ENCODE data around the gene PIKFYVE. TPM values are rescaled to one million over a fixed set of nuclear protein-coding genes. Genes with fewer than 3 reads are reported as not detected.

PIKFYVE gene
- total RNA-seq, 8 experiments from 2014 or later: 20.0 to 57.9 (median 26.1) TPM

DNA sequence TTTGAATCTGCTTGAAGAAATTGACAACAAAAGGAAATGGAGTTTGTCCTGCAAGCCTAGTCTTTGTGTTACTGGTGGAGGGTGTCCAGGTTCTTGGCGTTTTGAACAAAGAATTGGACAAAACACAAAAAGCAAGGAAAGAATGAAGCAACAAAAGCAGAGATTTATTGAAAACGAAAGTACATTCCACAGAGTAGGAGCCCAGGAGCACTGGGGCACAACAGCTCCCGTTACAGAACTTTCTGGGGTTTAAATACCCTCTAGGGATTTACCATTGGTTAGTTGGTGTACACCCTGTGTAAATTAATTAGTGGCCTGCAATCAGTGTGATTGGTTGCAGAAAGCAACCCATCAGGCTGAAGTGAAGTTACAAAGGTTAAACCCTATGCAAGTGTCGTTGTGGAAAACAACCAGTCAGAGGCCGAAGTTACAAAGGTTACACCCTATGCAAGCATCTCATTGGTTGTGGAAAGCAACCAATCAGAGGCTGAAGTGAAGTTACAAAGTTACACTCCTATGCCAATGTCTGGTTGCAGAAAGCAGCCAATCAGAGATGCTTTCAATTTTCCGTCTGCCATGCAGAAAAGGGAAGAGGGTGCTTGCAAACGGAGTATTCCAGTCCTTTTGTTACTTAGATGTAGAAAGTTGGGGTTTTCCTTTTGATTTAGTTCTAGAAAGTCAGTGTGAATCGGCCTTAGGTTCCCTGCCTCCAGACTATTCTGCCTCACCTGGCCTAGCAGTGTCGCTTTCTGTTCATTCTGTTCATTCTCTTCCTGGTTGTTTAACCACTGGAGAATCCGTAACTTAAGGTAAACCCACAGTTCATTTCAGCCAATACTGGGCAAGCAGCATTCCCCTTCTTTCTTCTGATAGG is 92.9 kb downstream of the PIKFYVE start:
- Histone ChIP-seq H3K4me3 (no peak overlapping the region), H3K4me1 (replicated peaks in 1 of 2) (peaks cover 6% of the 10 kb centered on the region in 2 donors), H3K27ac (no peak overlapping the region)
- peak in 2 of 8 experiments; percentile 58 to 60 for ATAC-seq (replicated peaks in 6 of 8)
- 30 to 98% (median 80%) methylated on average over 2 to 10 of the region's 10 CpGs for WGBS, 10 experiments
- in situ Hi-C loops (cut with MboI; ENCODE audit: low pct_unique_long_range_greater_than_20kb in 2 of 9, low sequenced_read_pairs in 9 of 9, unreplicated experiment in 9 of 9): no loop called here

DNA sequence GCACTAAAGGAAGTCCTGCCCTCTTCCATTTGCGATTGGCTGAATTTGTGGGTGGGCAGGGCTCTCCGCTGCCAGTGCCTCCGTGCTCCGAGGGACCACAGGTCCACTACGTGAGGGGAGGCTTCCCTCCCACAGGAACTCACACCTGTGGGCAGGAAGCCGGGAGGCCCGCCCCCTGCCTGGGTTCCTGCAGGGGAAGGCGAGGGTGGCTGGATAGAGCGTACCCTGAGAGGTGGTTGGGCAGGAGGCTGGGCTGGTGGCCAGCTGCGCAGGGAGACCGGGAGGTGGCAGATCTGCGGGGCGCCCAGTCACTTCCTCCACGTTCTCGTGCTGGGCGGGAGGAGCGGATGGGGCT is 93.6 kb downstream of the PIKFYVE start:
- in situ Hi-C loops (cut with MboI; ENCODE audit: low pct_unique_long_range_greater_than_20kb in 2 of 9, low sequenced_read_pairs in 9 of 9, unreplicated experiment in 9 of 9): no loop called here
- Histone ChIP-seq H3K4me1 (replicated peaks in 1 of 2) (peaks cover 6% of the 10 kb centered on the region in 2 donors), H3K4me3 (no peak overlapping the region), H3K27ac (no peak overlapping the region)
- 87 to 100% (median 99%) methylated on average over 3 to 8 of the region's 17 CpGs; no CpG with 5 or more reads in 6 of the 10 experiments for WGBS, 10 experiments
- ATAC-seq (replicated peaks in 6 of 8): no peak

DNA sequence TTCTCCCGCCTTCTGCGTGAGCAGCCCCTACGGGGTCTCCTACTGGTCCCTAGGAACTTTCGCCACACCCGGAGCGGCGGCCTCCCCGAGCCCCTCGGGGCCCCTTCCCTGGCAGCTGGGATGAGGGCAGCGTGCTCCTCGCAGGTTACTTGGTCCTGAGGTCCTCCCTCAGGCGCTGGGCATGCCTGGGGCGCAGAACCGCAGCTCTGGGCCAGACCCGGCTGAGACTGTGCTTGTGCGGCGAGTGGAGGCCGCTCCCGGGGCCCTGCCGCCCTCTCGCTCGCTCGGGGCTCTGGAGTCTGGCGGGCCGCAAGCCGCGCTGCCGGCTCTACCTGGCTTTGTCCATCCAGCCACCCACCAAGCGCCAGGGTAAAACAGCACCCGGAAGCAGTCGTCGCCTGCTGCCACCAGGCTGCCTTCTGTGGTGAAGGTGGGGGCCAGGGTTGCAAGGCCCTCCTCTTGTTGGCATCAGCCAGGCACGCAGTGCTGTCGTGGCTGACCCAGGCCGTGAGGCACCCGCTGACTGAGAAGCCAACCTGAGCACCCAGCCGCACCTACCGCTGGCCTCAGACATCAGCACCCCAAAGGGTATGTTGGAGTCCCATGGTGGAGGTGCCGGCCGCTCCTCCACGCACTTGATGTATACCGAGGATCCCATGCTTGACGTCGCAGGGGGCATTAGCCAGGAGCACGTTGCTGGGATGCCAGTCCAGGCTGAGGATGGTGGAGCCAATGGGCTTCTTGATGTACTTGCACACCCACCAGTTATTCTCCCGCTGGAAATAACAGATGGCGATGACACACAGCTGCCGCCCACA is 94.4 kb downstream of the PIKFYVE start:
- peak in 2 of 8 experiments; percentile 13 to 19 for ATAC-seq (replicated peaks in 6 of 8)
- in situ Hi-C loops (cut with MboI; ENCODE audit: low pct_unique_long_range_greater_than_20kb in 2 of 9, low sequenced_read_pairs in 9 of 9, unreplicated experiment in 9 of 9): no loop called here
- Histone ChIP-seq H3K27ac (no peak overlapping the region), H3K4me1 (replicated peaks in 1 of 2) (peaks cover 6% of the 10 kb centered on the region in 2 donors), H3K4me3 (no peak overlapping the region)
- WGBS, 10 experiments: 90 to 100% (median 97%) methylated on average over 1 to 23 of the region's 48 CpGs; no CpG with 5 or more reads in 3 of the 10 experiments

DNA sequence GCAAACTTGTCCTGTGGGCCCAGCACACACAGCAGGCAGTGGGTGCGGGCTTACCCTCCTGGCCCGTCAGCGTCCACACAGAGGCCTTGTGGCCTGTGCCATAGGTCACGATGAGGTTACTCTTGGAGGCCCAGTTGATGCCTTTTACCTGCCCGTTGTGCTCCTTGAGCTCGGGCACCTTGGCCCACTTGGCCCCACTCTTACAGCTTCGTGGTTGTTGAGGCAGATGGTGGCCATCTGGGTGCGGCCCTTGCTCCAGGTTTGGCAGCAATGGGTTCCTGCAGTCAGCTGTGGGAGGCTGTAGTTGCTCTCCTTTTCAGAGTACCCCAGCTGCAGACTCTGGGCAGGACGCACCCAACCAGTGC is 95.0 kb downstream of the PIKFYVE start:
- 81 to 100% (median 93%) methylated on average over 1 to 4 of the region's 9 CpGs; no CpG with 5 or more reads in 5 of the 10 experiments for WGBS, 10 experiments
- in situ Hi-C loops (cut with MboI; ENCODE audit: low pct_unique_long_range_greater_than_20kb in 2 of 9, low sequenced_read_pairs in 9 of 9, unreplicated experiment in 9 of 9): no loop called here
- peak in 2 of 8 experiments; percentile 6 to 13 for ATAC-seq (replicated peaks in 6 of 8)
- H3K4me1 ChIP-seq (replicated peaks in 1 of 2): peaks cover 6% of the 10 kb centered on the region in 2 donors
- no peak overlapping the region for H3K4me3 ChIP-seq
- H3K27ac ChIP-seq: no peak overlapping the region

DNA sequence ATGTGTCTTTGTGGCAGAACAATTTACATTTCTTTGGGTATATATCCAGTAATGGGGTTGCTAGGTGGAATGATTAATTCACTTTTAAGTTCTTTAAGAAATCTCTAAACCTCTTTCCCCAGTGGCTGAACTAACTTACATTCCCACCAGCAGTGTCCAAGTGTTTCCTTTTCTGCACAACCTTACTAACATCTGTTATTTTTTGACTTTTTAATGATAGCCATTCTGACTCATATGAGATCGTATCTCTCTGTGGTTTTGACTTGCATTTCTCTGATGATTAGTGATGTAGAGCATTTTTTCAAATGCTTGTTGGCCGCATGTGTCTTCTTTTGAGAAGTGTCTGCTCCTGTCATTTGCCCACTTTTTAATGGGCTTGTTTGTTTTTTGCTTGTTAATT is 97.4 kb downstream of the PIKFYVE start:
- ATAC-seq (replicated peaks in 6 of 8): peak in 3 of 8 experiments; percentile 73 to 94 (median 94)
- in situ Hi-C loops (cut with MboI; ENCODE audit: low pct_unique_long_range_greater_than_20kb in 2 of 9, low sequenced_read_pairs in 9 of 9, unreplicated experiment in 9 of 9): no loop called here

DNA sequence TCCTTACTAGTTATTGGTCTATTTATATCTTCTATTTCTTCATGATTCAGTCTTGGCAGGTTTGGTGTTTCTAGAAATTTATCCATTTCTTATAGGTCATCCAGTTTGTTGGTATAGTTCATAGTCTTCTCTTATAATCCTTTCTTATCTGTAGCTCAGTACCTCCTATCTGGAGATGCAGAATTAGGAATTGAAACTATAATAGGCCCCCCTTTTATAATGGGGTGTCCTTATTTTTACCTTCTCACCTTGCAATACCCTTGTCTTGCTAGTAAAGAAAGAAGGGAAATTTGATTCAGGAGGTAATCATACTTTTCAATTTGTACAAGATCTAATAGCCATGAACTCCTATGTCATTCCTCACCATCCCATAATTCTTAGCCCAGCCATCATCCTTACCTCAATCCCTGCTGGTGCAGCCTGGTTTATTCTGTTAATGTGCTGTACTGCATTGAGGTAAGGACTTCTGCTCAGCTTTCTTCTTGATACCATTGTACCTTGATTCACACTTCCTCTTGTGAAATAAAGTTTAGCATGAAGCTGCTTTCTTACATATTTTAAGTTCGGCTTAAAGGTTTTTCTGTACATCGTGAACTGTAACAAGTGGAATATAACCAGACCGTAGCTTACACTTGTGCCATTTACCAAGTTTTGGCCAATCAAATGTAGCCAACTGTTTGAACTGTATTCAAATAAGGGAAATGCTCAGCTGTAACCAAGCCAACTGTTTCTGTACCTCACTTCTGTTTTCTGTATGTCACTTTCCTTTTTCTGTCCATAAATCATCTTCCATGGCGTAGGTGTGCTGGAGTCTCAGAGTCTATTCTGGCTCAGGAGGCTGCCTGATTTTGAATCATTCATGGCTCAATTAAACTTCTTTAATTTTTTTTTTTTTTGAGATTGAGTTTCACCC is 100.4 kb downstream of the PIKFYVE start:
- H3K27ac ChIP-seq: no peak overlapping the region
- H3K4me3 ChIP-seq: no peak overlapping the region
- WGBS, 10 experiments: 51 to 100% (median 92%) methylated on average over 1 to 4 of the region's 4 CpGs
- no peak for ATAC-seq (replicated peaks in 6 of 8)
- in situ Hi-C loops (cut with MboI; ENCODE audit: low pct_unique_long_range_greater_than_20kb in 2 of 9, low sequenced_read_pairs in 9 of 9, unreplicated experiment in 9 of 9): no loop called here
- peaks cover 6% of the 10 kb centered on the region in 2 donors for H3K4me1 ChIP-seq (replicated peaks in 1 of 2)

More for the DNA sequence above, 97.4 kb downstream of the PIKFYVE start:
- Histone ChIP-seq H3K4me3 (no peak overlapping the region), H3K4me1 (replicated peaks in 1 of 2) (peaks cover 6% of the 10 kb centered on the region in 2 donors), H3K27ac (no peak overlapping the region)
- WGBS, 10 experiments: 0 to 93% (median 80%) methylated on average over 1 to 2 of the region's 2 CpGs; no CpG with 5 or more reads in 1 of the 10 experiments

DNA sequence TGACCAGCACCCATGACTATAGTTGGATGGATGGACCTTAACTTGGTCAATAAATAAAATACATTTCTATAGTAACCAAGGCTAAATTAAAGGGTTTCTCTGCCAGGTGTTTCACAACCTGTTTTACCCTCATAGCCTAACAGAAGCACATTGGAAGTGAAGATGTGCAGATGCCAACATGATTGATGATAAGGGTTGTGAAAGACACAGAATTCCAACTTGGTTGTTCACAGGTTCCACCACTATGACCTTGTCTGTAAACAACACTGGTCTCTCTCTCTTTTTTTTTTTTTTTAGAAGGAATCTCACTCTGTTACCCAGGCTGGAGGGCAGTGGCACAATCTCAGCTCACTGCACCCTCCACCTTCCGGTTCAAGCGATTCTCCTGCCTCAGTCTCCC is 103.0 kb downstream of the PIKFYVE start:
- 80 to 100% (median 100%) methylated on average over 1 to 2 of the region's 2 CpGs; no CpG with 5 or more reads in 7 of the 10 experiments for WGBS, 10 experiments

DNA sequence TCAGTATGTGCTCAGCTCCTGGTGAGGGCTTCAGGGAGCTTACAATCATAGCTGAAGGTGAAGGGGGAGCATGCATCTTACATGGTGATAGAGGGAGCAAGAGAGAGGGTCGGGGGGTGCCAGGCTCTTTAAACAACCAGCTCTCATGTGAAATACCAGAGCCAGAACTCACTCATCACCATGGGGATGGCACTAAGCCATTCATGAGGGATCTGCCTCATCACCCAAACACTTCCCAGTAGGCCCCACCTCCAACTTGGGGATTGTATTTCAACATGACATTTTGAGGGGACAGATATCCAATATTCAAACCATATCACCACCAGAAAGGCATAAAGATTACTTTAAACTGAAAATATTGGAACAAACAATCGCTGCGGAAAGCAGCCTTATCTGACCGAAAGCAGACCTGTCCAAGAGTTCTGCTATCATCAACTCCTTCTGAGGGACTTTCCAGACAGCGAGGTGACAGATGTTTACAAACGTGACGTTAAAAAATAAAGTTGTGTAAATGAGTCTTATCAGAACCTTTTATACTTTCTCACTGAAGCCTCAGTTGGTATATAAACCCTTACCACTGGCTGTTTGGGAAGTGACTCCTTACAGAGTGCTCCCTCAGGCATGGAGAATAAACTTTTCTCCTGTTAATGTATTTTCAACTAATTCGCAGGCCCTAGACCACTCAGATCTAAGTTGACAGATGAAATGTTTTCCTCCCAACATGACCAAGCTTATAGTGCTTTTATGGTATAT is 105.0 kb downstream of the PIKFYVE start:
- H3K4me1 ChIP-seq (replicated peaks in 1 of 2): no peaks in the 10 kb centered on the region
- H3K27ac ChIP-seq: no peak overlapping the region
- WGBS, 10 experiments: 66 to 100% (median 89%) methylated on average over 3 to 8 of the region's 8 CpGs
- no peak overlapping the region for H3K4me3 ChIP-seq
- no peak for ATAC-seq (replicated peaks in 6 of 8)
- in situ Hi-C loops (cut with MboI; ENCODE audit: low pct_unique_long_range_greater_than_20kb in 2 of 9, low sequenced_read_pairs in 9 of 9, unreplicated experiment in 9 of 9): no loop called here

More for the DNA sequence above, 103.0 kb downstream of the PIKFYVE start:
- ATAC-seq (replicated peaks in 6 of 8): no peak
- in situ Hi-C loops (cut with MboI; ENCODE audit: low pct_unique_long_range_greater_than_20kb in 2 of 9, low sequenced_read_pairs in 9 of 9, unreplicated experiment in 9 of 9): no loop called here
- Histone ChIP-seq H3K4me3 (no peak overlapping the region), H3K4me1 (replicated peaks in 1 of 2) (no peaks in the 10 kb centered on the region), H3K27ac (no peak overlapping the region)

DNA sequence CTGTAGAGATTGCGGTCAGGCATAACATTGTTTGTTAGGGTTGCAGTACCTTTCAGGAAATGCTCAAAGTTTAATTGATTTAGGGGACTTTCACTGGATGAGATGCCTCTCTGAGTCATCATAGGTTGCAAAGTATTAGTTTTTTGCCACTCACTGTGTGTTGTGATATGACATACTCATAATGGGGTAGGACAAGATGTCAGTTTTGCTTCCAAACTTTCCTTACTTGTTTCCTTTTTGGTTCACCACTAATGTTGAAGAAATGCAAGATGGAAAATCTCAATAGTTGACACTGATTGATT is 105.5 kb downstream of the PIKFYVE start:
- Histone ChIP-seq H3K4me1 (replicated peaks in 1 of 2) (no peaks in the 10 kb centered on the region), H3K27ac (no peak overlapping the region), H3K4me3 (no peak overlapping the region)
- in situ Hi-C loops (cut with MboI; ENCODE audit: low pct_unique_long_range_greater_than_20kb in 2 of 9, low sequenced_read_pairs in 9 of 9, unreplicated experiment in 9 of 9): no loop called here
- 0 to 100% (median 42%) methylated on average over 1 of the region's 1 CpG; no CpG with 5 or more reads in 4 of the 10 experiments for WGBS, 10 experiments
- ATAC-seq (replicated peaks in 6 of 8): no peak

DNA sequence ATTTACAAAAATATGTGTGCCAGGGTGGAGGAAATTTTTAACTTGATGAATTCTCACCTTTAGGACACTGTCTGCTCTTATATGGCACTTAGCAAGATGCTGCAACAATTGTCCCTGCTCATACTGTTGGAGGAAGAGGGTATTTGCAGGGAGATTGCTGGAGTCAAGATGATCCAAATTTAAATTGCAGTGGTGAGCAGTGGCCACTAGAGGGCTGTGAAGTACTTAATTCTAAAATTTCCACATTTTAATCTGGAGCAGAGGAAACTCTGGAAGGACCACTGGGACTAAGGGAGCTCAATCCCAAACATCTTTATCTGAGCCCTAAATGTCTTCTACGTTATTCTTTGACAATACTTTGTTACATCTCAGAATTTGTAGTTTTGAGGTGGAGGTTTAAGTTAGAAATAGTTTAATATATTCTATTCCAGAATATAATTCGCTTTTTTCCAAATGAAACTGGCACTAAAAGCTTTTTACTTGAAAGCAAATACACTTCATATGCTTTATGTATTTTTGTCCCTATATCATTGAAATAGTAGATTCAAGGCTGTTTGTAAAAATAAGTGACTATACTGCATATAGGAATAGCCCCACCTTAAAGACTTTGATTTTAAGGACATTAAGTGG is 107.5 kb downstream of the PIKFYVE start:
- Histone ChIP-seq H3K27ac (no peak overlapping the region), H3K4me3 (no peak overlapping the region), H3K4me1 (replicated peaks in 1 of 2) (no peaks in the 10 kb centered on the region)
- ATAC-seq (replicated peaks in 6 of 8): peak in 5 of 8 experiments; percentile 30 to 70 (median 54)
- 0 to 100% (median 50%) methylated on average over 1 to 2 of the region's 2 CpGs; no CpG with 5 or more reads in 1 of the 10 experiments for WGBS, 10 experiments
- in situ Hi-C loops (cut with MboI; ENCODE audit: low pct_unique_long_range_greater_than_20kb in 2 of 9, low sequenced_read_pairs in 9 of 9, unreplicated experiment in 9 of 9): no loop called here

DNA sequence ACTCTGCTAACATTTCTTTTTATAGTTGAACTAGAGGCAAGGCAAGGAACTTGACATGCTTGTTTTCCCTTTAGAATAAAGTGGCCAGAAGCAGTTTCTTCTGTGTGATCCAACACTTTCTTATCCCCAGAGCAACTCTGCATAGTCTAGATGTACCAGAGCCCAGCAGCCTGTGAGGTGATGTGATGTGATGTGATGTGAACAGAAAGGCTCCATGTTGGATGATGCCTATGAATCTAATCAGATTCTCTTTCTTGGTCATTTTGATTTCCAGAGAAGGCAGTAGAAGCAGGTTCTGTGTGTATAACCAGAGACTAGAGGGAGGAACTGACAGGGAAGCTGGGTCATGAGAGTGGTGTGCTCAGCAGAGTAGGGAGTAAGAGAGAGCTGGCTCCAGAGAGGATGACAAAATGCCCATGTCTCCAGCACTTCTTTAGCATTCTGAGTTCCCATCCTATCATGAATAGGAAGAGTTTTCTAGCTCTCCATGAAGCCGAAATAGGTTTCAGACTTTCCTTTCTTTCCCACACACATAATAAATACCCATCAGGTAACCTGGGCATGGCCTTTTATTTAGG is 109.5 kb downstream of the PIKFYVE start:
- H3K27ac ChIP-seq: no peak overlapping the region
- peak in 2 of 8 experiments; percentile 26 to 27 for ATAC-seq (replicated peaks in 6 of 8)
- no peaks in the 10 kb centered on the region for H3K4me1 ChIP-seq (replicated peaks in 1 of 2)
- H3K4me3 ChIP-seq: no peak overlapping the region
- in situ Hi-C loops (cut with MboI; ENCODE audit: low pct_unique_long_range_greater_than_20kb in 2 of 9, low sequenced_read_pairs in 9 of 9, unreplicated experiment in 9 of 9): loop anchor here in 1 of 9 experiments (25.0 kb wide), 1 partner anchor 1837 kb away; no protein-coding TSS in a partner anchor
- WGBS, 10 experiments: 20 to 80% (median 40%) methylated on average over 1 of the region's 1 CpG; no CpG with 5 or more reads in 4 of the 10 experiments

Data from motor neuron (in vitro differentiated cells).